Transverse colon (tissue), 4 donors: Measurements from ENCODE around the gene UTP25. TPM values are rescaled to one million over a fixed set of nuclear protein-coding genes. Genes with fewer than 3 reads are reported as not detected.

Source experiments
- DNase-seq: peaks from one replicate; pipeline ENCODE4 v3.0.0-alpha.2; 2019
- H3K27ac ChIP-seq, 4 donors: fragments of 200-600 bp; sonication (generic); 2 replicates each; pipeline ENCODE4 v1.5.1; 2016 to 2018; ENCODE audit warnings: inconsistent platforms in 4 of 4
- H3K27me3 ChIP-seq: fragments of 200-600 bp; sonication (generic); 2 replicates; pipeline ENCODE4 v1.5.1; 2017; ENCODE audit warnings: inconsistent platforms
- H3K36me3 ChIP-seq, 4 donors: fragments of 200-600 bp; sonication (generic); 2 replicates each; pipeline ENCODE4 v1.5.1; 2017 to 2019; ENCODE audit warnings: inconsistent platforms in 4 of 4
- H3K4me1 ChIP-seq, 4 donors: fragments of 200-600 bp; sonication (generic); 2 replicates each; pipeline ENCODE4 v1.5.1; 2017 to 2020; ENCODE audit warnings: inconsistent platforms in 4 of 4
- H3K4me3 ChIP-seq, 4 donors: fragments of 200-600 bp; sonication (generic); 1 replicate in 1 of 4; 2 replicates in 3 of 4; pipeline versions ENCODE4 v1.5.1 to v1.6.1; 2017 to 2019; ENCODE audit warnings: inconsistent platforms in 4 of 4
- H3K9me3 ChIP-seq, 2 donors: fragments of 200-600 bp; sonication (generic); 2 replicates each; pipeline ENCODE4 v1.5.1; 2017 to 2019; ENCODE audit warnings: inconsistent platforms in 2 of 2
- EP300 ChIP-seq: sonication (generic); formaldehyde crosslinking; IDR thresholded peaks from one replicate; pipeline ENCODE4 v1.6.1; 2017; ENCODE audit warnings: antibody characterized with exemption, low read depth
- POLR2A ChIP-seq: fragments of 450-650 bp; IDR thresholded peaks from one replicate; pipeline ENCODE4 v1.6.1; 2016; ENCODE audit warnings: antibody characterized with exemption, mild to moderate bottlenecking, moderate library complexity
- POLR2AphosphoS5 ChIP-seq, 3 donors: sonication (generic); formaldehyde crosslinking; IDR thresholded peaks; one replicate each; pipeline ENCODE4 v1.6.1; 2016; ENCODE audit warnings: antibody characterized with exemption in 3 of 3
- WGBS, 2 donors: methylation state at CpG; one replicate each; pipeline ENCODE4 v1.1.5; 2018; ENCODE audit warnings: low coverage in 1 of 2; 5-methylcytosine and 5-hydroxymethylcytosine counted together
- in situ Hi-C, 4 donors: fragments of 200-750 bp; cut with MboI; loops; one replicate each; pipeline versions ENCODE4 v1.15.0 to v1.15.1; 2017; ENCODE audit warnings: low sequenced_read_pairs in 3 of 4, low pct_ligation_motif_present in 1 of 4, low pct_unique_long_range_greater_than_20kb in 1 of 4
- intact Hi-C: fragments of 100-400 bp; cut with DNase I; formaldehyde crosslinking; loops from one replicate; pipeline ENCODE4 v1.15.1; 2023; ENCODE audit warnings: low total_unique reads
- total RNA-seq, 4 donors: library from RNA; depleted of rRNA; stranded (reverse); fragments of >200 nt; gene quantifications; one replicate each; pipeline ENCODE4 v1.1.0, GENCODE V29; 2016
- TF ChIP-seq, protein P1 (sequence below), 5 experiments: fragments of 200-600 bp in 3 of 5; fragments of 450-650 bp in 2 of 5; sonication (generic) in 3 of 5; IDR thresholded peaks; 1 replicate in 2 of 5; 2 replicates in 3 of 5; pipeline ENCODE4 v1.5.1; 2016 to 2017; ENCODE audit warnings: antibody characterized with exemption in 5 of 5, inconsistent platforms in 3 of 5, mild to moderate bottlenecking in 2 of 5, moderate library complexity in 1 of 5

The UTP25 gene
- total RNA-seq, 4 donors from 2014 or later = 1.1 to 13.7 (median 6.1) TPM

GRCh38 chr1:209879539-209879938 lies 51.8 kb downstream of the UTP25 start:
- no peak for TF ChIP-seq POLR2A
- no peak for TF ChIP-seq POLR2AphosphoS5 (IDR thresholded peaks at IDR 0.05)
- TF ChIP-seq, protein P1, sequence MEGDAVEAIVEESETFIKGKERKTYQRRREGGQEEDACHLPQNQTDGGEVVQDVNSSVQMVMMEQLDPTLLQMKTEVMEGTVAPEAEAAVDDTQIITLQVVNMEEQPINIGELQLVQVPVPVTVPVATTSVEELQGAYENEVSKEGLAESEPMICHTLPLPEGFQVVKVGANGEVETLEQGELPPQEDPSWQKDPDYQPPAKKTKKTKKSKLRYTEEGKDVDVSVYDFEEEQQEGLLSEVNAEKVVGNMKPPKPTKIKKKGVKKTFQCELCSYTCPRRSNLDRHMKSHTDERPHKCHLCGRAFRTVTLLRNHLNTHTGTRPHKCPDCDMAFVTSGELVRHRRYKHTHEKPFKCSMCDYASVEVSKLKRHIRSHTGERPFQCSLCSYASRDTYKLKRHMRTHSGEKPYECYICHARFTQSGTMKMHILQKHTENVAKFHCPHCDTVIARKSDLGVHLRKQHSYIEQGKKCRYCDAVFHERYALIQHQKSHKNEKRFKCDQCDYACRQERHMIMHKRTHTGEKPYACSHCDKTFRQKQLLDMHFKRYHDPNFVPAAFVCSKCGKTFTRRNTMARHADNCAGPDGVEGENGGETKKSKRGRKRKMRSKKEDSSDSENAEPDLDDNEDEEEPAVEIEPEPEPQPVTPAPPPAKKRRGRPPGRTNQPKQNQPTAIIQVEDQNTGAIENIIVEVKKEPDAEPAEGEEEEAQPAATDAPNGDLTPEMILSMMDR (IDR thresholded peaks at IDR 0.05) = no peak
- no peak for TF ChIP-seq EP300
- in situ Hi-C loops = no loop called here

GRCh38 chr1:209880031-209880430 lies 52.3 kb downstream of the UTP25 start:
- Histone ChIP-seq H3K27me3 (no peaks in the 10 kb centered on the region), H3K36me3 (no peaks in the 10 kb centered on the region), H3K9me3 (no peaks in the 10 kb centered on the region), H3K27ac (no peak overlapping the region), H3K4me1 (no peaks in the 10 kb centered on the region), H3K4me3 (no peak overlapping the region)
- in situ Hi-C loops = no loop called here
- no peak for DNase-seq
- TF ChIP-seq EP300 (no peak), POLR2AphosphoS5 (IDR thresholded peaks at IDR 0.05) (no peak), POLR2A (no peak)
- TF ChIP-seq, protein P1 (IDR thresholded peaks at IDR 0.05) = no peak
- intact Hi-C loops = no loop called here
- WGBS, 2 donors = 53 to 64% methylated on average over 3 of the region's 3 CpGs

More at GRCh38 chr1:209879539-209879938, 51.8 kb downstream of the UTP25 start:
- Histone ChIP-seq H3K4me1 (no peaks in the 10 kb centered on the region), H3K4me3 (no peak overlapping the region), H3K36me3 (no peaks in the 10 kb centered on the region), H3K27me3 (no peaks in the 10 kb centered on the region), H3K9me3 (no peaks in the 10 kb centered on the region), H3K27ac (no peak overlapping the region)
- intact Hi-C loops = no loop called here
- DNase-seq = no peak
- WGBS, 2 donors = 63 to 71% methylated on average over 3 to 12 of the region's 12 CpGs

DNA sequence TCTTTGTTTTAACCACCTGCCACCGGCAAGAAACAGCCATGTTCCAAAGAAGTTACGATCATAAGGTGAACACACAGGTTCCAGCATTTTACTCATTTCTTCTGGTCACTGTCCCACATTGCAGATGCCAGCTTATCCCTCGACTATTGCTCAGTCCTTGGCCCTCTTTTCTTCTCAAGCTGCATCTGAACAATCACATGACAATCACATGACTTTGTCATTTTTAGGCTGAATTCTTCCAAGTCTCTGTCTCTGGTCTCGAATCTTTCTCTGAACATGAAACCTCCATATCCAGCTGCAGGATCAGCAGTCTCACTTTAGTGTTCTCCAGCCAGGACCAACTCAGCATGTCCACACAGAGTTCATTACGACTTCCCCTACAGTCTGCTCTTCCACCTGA lies 53.8 kb downstream of the UTP25 start:
- H3K27ac ChIP-seq = no peak overlapping the region
- TF ChIP-seq POLR2AphosphoS5 (IDR thresholded peaks at IDR 0.05) = no peak
- no peak for TF ChIP-seq EP300
- TF ChIP-seq POLR2A = no peak
- TF ChIP-seq, protein P1 (IDR thresholded peaks at IDR 0.05) = no peak
- intact Hi-C loops (no loop called here), in situ Hi-C loops (no loop called here)
- DNase-seq = no peak
- no peaks in the 10 kb centered on the region for H3K4me1 ChIP-seq
- H3K36me3 ChIP-seq = no peaks in the 10 kb centered on the region
- WGBS, 2 donors = 69 to 74% methylated on average over 5 of the region's 5 CpGs
- no peaks in the 10 kb centered on the region for H3K9me3 ChIP-seq
- no peaks in the 10 kb centered on the region for H3K27me3 ChIP-seq
- H3K4me3 ChIP-seq = no peak overlapping the region

DNA sequence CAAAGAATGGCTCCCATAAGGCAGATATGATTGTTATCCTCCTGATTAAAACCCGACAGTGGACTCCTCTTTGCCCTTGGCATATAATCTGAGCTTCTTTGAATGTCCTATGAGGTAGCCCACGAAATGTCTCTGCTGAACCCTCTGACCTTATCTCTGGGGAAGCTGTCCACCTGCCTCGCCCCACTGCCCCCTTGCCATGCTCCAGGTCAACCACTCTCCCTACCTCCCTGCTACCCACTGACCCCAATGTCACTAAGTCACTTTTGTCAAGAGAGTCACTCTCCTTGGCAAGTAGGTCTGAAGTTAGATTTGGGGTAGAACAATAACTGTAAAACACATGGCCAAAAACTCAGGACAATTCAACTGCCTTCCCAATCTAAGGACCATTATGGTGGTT lies 54.5 kb downstream of the UTP25 start:
- H3K36me3 ChIP-seq = no peaks in the 10 kb centered on the region
- no peak overlapping the region for H3K27ac ChIP-seq
- H3K27me3 ChIP-seq = no peaks in the 10 kb centered on the region
- intact Hi-C loops (no loop called here), in situ Hi-C loops (no loop called here)
- H3K9me3 ChIP-seq = no peaks in the 10 kb centered on the region
- H3K4me1 ChIP-seq = no peaks in the 10 kb centered on the region
- no peak overlapping the region for H3K4me3 ChIP-seq
- 49 to 50% methylated on average over 2 to 3 of the region's 3 CpGs for WGBS, 2 donors
- DNase-seq = no peak
- TF ChIP-seq, protein P1 (IDR thresholded peaks at IDR 0.05) = no peak
- no peak for TF ChIP-seq EP300
- no peak for TF ChIP-seq POLR2AphosphoS5 (IDR thresholded peaks at IDR 0.05)
- TF ChIP-seq POLR2A = no peak
